ENCODE measurements around the gene PTCD3.
A peak's percentile ranks its signal among the peaks of the same experiment; 100 is the strongest.

PTCD3 gene

DNA sequence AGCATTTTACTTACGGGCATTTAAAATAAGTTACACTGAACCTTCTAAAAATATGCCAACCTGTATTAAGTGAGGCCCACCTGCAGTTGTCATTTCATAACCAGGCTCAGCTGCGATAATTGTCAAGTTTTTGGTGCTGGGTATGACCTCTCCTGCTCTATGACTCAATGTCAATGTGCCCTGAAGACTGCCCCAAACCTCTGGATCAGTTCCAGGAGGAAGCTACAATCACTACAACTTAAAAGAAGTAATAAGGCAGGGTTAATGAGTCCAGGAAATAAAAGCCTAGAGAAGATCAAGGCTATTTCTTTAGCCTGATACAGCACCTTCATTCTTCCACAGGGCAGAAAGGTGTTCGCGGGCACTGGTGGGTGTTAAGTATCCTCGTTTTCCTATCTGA lies 23.3 kb upstream of the PTCD3 start:
- DNase-seq (ENCODE audit: low read depth): no peak

DNA sequence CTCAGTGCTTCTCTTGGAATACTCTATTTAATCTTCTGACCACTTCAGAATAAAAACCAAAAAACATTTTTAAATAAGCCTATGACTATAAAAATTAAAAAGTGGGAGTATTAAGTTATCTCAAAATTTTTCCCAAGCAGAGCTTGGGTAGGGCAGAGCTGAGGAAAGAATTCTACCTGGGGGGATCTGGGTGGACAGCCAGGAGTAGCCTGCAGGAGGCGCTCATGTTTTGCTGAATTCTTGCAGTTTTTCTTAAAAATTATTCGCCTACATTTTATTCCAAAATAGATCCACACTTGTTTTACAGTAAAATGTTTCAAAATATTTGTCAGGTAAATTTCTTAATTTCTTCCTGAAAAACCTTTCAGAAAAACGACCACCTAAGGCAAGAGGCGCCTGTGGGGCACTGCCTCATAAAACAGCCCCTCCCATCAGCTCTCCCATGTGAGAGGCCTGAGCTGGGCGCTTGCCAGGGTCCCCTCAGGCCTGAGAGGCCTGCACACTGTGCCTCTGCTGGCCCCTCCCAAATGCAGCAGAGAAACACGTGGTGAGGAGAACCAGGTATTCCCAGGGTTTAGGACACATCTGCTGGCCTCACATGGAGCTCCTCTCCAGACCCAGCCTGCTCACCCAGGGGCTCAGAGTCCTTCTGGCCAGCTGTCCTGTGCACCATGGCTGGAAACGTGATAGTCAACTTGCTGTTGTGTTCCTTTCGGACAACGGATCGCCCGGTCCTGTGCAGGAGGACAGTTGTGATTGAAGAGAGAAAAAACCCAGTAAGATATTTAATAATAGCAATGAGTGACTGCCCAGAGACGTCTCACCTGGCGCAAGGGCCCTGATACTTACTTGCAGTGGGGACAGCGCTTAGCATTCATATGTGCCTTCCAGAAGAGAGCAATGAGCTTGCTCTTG lies 17.8 kb upstream of the PTCD3 start:
- DNase-seq (ENCODE audit: low read depth): no peak

DNA sequence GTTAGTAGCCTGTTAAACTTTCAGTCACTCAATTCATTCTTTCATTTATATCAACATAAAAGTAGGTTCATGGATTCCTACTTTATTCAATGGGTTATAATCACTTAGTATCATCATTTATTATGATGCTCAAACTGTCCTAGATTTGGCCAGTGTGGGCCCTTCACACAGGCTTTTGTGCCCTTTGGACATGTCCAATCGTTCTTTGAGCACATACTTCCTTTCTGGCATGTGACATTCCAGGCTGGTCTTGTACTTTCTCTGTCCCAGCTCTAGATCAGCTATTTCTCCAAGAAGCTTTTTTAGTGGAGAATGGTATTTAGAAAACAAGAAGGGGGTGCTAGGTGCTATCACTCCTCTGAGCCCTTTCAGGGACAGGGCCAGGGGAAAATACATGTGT lies 11.8 kb upstream of the PTCD3 start:
- DNase-seq (ENCODE audit: low read depth): no peak

DNA sequence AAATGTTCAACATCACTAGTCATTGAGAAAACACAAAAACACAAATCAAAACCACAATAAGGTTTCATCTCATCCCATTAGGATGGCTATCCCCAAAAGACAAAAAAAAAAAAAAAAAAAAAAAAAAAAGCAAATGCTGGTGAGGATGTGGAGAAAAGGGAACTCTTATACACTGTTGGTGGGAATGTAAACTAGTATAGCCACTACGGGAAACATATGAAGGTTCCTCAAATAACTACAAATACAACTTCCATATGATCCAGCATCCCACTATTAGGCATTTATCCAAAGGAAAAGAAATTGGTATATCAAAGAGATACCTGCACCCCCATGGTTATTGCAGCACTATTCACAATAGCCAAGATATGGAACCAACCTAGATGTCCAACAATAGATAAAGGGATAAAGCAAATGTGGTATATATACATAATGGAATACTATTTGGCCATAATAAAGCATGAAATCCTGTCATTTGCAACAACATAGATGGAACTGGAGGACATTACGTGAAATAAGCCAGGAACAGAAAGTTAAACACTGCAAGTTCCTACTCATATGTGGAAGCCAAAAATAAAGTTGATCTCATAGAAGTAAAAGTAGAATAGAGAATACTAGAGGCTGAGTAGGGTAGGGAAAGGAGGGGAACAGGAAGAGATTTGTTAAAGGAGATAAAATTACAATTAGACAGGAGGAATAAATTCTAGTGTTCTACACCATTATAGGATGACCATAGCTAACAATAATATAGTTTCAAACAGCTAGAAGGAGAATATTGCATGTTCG lies 8.7 kb upstream of the PTCD3 start:
- no peak for DNase-seq (ENCODE audit: low read depth)

DNA sequence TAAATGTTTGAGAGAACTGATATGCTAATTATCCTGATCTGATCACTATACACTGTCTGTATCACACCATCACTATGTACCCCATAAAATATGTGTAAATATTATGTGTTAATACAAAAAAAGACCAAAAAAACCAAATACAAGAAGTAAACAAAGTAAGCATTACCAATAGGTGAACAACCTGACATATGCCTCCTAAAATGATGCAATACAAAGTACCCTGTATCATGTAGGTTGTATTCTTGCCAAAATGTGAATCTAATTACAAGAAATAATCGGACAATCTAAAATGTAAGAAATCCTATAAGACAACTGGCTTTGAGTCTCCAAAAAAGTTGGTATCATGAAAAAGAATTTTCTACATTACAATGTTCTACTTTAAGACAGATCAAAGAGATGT lies 8.1 kb upstream of the PTCD3 start:
- no peak for DNase-seq (ENCODE audit: low read depth)

DNA sequence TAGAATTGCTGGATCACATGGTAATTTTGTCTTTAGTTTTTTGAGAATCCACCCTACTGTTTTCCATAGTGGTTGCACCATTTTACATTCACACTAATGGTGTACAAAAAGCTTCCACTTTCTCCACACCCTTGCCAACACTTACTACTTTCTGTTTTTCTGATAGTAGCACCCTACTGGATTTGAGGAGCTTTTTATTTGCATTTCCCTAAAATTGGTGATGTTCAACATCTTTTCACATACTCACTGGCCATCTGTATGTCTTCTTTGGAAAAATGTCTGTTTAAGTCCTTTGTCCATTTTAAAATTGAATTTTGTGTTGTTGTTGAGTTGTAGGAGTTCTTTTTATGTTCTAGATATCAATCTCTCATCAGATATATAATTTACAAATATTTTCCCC lies 3.9 kb upstream of the PTCD3 start:
- DNase-seq (ENCODE audit: low read depth): no peak

DNA sequence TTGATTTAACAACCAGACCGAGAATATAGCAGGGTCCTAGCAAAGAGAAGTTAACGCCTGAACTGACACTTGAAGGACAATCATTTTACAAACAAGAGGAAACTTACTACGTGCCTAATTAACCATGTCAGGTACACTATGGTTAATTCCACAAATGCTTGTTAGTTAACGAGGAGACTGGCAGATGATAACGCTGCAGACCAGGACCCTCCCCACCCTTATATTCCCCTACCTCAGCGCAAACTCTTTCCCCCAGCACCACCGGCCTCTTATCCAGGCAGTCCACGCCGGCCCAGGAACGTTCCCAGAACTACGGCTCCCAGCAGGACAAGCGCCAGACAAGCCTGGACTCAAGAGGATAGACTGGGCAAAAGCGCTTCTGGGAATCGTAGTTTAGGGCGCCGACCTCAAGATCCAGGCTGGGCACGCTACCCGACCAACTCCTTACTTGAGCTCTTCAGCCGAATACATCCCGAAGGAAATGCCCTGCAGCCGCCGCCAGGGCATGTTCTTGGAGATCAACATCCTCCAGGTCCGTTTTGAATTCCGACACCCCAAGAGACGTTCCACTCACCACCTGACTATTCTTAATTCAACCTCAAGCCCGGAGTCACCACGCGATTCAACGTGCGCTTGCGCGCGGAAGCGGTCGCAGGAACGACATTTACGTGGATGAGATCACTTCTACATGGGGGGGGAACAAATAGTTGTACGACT lies 625 bp upstream of the PTCD3 start, which contains the start of gene POLR1A:
POLR1A (minus strand) TSS at position 635 of the 717 bp plus-strand sequence; CDS start at position 525, 110 bp downstream.
- peak; percentile 90 for DNase-seq (ENCODE audit: low read depth)

DNA sequence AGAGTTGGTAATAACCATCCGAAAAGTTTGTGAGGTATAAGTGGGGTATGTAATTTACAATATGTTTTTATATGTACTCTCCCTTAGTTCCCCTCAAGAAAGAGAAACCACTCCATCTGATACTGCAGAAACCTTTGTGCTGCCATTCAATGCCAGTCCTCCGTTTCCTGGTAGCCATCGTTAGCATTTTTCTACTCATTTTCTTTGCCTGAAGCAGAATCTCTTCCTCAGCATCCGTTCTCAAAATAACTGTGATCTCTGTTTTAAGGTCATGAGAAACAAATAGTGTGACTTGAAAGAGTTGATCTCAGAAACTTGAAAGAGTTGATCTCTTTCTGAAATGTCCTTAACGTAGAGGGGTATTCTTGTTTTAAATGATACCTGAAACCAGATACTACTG lies 996 bp downstream of the PTCD3 start:
- DNase-seq (ENCODE audit: low read depth): no peak

DNA sequence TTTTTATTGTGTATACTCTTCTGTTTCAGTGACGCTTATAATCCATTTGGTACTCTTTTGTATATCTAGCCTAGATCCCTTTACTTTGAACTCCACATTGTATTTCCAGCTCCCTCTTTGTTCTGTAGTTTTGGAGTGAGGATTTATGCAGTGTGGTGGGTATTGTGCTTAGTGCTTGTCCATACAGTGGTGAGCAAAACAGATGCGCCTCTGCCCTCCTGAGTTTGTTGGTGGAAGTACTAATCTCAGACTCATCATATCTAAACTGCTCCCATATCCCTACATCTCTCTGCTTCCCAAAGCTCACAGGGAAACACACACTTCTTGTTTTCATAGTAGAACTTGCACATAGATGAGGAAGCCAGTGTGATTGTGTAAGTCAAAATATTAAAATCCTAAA lies 12.1 kb downstream of the PTCD3 start:
- DNase-seq (ENCODE audit: low read depth): no peak

DNA sequence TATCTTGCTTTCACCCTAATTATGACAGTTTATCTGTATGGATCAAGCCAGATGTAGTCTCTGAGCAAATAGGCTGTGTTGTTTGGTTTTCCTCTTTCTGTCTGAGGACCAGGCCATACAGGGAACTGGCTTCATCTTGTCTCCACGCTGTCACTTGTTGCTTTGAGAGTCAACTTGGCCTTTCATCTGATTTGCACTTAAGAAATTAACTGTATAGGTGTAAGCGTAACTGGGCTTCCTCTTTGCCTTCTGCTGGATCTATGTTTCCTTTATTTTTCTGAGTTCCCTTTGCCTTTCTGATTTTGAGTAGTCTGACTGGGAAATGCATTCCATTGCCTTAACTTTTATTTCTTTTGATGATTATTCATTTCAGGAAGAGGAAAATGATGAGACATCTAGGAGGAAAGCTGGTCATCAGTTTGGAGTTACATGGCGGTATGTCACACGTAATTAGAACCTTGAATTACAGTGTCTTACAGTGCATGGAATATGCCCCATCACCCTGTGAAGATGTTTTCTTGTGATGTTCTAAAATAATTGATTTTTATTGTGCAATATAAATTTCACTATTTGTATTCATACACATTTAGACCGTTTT lies 17.4 kb downstream of the PTCD3 start:
- DNase-seq (ENCODE audit: low read depth): no peak

DNA sequence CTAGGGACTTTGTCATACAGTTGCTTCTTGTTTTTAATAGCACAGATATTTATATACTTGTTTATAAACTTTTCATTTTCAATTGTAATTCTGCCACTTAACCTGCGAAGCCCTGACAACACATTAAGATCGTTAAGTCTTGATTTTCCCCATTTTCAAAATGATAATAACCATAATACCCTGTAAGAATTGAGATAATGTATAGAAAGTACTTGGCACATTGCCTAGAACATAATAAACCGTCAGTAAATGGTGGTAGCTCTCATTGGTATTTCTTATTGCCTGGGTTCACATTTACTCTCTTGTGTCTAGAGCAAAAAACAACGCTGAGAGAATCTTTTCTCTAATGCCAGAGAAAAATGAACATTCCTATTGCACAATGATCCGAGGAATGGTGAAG lies 18.6 kb downstream of the PTCD3 start:
- no peak for DNase-seq (ENCODE audit: low read depth)

DNA sequence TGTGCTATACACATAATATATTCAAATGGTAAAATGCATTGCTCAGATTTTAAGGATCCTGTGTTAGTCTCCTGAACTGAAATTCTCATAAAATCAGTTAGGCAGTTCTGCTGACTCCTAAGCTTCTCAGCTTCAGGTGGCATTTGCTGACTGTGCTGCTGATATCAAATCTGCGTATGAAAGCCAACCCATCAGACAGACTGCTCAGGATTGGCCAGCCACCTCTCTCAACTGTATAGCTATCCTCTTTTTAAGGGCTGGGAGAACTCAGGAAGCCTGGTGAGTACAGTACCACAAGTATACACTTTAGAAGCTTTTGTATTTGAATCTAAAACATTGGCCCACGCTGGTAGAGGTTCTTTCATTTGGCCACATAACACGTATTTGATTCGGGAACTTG lies 28.7 kb downstream of the PTCD3 start:
- no peak for DNase-seq (ENCODE audit: low read depth)

DNA sequence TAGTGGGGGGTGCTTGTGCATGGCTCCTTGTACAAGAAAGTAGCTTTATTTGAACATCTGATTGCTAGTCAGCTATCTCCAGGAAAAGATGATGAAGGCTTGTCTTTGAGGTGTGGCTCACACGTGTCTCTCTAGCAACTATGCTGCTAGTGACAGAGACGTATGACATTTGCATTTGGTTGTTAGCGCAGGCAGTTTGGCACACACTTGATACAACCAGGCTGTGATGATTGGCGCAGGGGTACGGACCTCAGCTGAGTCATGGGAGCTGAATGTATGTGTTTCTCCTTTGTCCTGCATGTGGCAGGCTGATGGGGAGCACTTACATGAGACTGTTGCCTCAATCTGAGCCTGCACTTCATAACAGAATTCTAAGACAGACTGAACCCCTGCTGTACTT lies 29.6 kb downstream of the PTCD3 start:
- DNase-seq (ENCODE audit: low read depth): no peak

DNA sequence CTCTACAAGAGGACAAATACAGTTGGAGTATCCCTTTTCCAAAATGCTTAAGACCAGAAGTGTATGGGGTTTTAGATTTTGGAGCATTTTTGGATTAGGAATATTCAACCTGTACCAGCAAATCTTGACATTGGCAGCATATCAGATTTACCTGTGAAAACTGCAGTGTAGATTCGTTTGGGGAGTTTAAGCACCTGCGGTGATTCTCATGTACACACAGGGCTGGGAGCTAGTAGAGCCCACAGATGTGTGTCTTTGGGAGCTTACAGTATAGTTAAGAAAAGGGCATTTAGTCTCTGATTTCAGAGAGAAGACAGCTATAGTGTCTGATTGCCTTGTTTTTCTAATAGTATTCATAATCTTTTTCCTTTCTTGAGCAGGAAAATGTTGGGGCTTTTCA lies 30.1 kb downstream of the PTCD3 start:
- DNase-seq (ENCODE audit: low read depth): no peak

DNA sequence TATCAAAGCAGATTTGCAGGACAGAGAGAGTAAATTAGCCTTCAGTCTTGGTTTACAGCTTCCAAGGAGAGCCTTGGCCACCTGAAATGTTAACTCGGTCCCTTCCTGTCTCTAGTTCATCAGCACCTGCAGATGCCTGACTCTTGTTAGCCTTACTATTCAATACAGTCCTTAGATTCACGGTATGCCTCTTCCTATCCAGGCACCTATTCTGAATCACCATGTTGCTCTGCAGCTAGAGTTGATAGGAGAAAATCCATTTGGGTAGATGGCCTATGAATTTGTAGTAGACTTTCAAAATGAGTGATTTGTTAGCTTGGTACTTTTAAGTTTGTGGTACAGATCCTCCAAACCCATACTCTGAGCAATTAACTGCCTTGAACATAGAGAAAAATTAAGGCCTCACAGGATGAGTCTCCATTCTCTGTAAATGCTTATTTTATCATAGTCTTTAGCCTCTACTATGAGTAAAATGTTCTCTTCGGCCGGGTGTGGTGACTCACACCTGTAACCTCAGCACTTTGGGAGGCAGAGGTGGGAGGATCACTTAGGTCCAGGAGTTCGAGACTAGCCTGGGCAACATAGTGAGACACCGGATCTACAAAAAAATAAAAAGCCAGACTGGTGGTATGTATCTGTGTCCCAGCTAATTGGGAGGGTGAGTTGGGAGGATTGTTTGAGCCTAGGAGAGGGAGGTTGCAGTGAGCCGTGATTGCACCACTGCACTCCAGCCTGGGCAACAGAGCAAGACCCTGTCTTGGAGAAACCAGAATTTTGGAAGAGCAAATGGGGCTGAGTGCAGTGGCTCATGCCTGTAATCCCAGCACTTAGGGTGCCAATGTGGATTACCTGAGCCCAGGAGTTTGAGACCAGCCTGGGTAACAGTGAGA lies 32.9 kb downstream of the PTCD3 start:
- no peak for DNase-seq (ENCODE audit: low read depth)

DNA sequence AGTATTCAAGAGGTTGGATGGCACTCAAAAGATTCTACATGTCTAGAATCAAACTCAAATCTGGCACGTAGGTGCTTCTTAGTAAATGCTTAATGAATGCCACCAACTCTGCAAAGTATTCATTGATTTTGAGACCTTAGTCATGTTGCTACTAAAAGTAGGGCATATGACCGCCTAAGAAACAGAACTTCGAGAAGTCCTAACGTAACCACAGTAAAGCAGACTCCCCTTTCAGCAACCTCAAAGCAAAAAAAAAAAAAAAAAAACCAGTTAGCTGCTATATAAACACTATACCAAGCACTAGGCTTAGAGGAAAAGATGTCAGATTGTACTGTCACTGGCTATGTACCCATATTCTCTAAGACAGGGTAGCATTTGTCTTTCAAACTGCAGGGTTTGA lies 33.9 kb downstream of the PTCD3 start:
- no peak for DNase-seq (ENCODE audit: low read depth)

DNA sequence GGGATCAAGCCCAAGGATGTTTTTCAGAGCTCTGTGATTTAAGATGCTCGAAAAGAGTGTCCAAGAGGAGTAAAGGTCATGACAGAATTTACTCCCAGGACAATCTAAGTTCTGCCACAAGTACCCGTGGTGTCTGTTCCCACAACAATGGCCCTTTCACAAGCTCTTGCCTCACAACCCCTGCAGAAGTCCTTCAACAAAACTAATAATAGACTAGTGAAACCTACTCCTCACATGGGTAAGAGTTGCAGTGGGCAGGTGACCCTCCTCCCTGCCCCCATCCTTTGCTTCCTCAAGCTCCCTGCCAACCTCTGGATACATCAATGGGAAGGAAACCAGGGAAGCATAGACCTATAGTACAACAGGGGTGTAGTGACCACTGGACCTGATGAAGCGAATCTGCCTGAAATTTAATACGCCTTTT lies 34.9 kb downstream of the PTCD3 start:
- DNase-seq (ENCODE audit: low read depth): no peak

DNA sequence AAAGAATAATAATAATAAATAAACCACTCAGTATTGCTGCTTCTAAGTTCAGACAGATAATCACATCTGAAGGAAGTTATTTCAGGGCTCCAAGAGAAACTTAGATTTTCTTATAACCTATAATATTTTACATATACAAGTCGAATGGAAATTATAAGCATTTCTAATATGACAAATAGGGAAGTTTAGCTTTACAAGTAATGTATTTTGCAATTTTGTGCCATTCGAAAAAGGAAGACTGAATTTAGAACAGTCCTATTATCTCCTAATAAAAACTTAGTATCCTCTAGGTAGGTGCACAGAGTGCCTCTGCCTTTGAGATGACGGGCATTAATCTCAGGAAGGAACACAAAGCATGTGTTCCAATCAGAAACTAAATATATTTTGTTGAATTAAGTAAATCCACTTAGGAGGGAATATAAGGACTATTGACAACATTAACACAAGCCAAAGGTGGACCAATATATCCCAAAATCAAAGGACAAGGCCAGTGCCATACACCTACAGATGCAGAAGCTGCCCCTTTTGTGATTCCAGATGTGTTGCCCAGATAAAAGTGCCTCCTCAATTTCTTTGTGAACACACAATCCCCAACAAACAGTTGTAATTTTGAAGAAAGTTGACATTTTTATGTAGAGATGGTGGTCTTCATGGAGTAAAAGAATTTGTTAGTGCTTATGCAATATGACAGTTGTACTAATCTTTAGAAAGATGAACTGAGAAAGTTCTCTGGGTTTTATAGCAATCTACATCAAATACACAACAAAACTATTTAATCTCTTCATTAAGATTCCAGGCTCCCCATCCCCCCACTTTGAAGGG lies 36.6 kb downstream of the PTCD3 start:
- DNase-seq (ENCODE audit: low read depth): no peak

DNA sequence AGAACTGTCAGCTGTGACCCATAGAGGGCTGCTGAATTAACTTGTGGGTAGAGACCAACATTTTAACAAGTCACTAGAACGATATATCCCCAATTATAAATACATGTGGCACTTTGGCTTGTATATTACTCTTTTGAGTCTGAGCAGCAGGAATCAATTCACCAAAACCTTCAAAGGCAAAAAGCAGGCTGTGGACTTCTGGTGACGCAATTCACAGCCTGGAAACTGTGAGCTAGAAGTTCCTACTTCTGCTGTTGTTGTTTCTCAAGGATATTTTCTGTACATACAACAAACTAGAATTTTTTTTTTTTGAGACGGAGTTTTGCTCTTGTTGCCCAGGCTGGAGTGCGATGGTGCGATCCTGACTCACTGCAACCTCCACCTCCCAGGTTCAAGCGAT lies 37.3 kb downstream of the PTCD3 start:
- DNase-seq (ENCODE audit: low read depth): no peak

Measured in fibroblast of the conjunctiva (primary cell).